Nephron progenitor cell (in vitro differentiated cells): Measurements from ENCODE around the gene STARD10.
A peak's percentile ranks its signal among the peaks of the same experiment; 100 is the strongest.

Source experiments
- DNase-seq: peaks from one replicate; pipeline ENCODE4 v3.0.0; 2021
- H3K27ac Mint-ChIP-seq: 2 replicates; pipeline ENCODE4 v1.8.0; 2021; ENCODE audit warnings: mild to moderate bottlenecking, moderate library complexity, mixed read lengths
- H3K27me3 Mint-ChIP-seq: 2 replicates; pipeline ENCODE4 v1.8.0; 2021; ENCODE audit warnings: mild to moderate bottlenecking, low read depth, mixed read lengths; ENCODE audit not compliant: poor library complexity
- H3K36me3 Mint-ChIP-seq: 2 replicates; pipeline ENCODE4 v1.8.0; 2021; ENCODE audit warnings: low read depth, mixed read lengths
- H3K4me1 Mint-ChIP-seq: 2 replicates; pipeline ENCODE4 v1.8.0; 2021; ENCODE audit warnings: mixed read lengths
- H3K4me3 Mint-ChIP-seq: 2 replicates; pipeline ENCODE4 v1.8.0; 2021; ENCODE audit warnings: mild to moderate bottlenecking, moderate library complexity, mixed read lengths
- H3K9me3 Mint-ChIP-seq: 2 replicates; pipeline ENCODE4 v1.8.0; 2021; ENCODE audit warnings: mild to moderate bottlenecking, moderate library complexity, mixed read lengths
- TF ChIP-seq, protein P1 (sequence below): fragments of 200-600 bp; sonication (generic); IDR thresholded peaks from 2 replicates; pipeline ENCODE4 v1.5.0; 2021; ENCODE audit warnings: antibody characterized with exemption

STARD10 gene

DNA sequence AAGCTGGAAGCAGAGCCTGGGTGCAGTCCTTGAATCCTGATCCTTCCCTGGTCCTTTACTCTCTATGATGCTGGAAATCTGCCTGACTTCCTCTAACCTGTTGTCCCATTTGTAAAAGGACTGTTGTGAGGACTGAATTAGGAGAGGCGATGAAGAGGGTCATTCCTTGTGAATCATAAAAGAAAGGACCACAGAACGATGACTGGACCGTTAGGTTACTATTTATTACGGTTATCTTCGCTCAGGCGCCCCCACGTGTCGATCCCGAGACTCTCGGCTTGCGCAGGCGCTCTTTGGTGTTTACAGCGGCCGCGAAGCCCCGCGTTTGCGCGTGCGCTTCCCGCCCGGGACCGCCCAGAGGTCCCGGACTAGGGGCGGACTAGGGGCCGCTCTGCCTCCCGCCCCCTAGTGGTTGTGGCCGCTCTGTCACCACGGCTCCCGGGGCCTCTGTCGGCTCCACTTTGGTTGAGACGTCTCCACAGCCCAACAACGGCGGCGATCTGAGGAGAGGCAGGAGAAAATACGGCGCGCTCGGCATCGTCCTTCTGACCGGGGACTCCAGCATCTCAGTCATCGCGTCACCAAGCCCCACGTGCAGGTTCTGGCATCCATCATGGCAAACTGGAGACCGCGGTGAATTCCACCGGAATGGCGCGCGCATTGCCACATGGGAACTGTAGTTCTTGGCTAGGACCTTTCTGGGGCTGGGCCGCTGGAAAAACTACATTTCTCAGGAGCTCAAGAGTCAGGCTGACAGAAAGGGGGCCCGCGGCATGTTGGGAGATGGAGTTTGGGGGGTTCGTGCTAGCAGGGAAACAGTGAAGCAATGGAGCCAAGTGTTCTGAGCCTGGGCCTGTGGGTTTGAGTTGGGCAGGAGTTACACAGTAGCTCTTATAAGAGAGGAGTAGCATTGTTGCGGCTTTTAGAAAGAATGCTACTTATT, at the start of gene STARD10:
STARD10 (minus strand) TSS at position 623 of the 943 bp plus-strand sequence. CDS start 12,866 bp downstream, outside the sequence.
- TF ChIP-seq, protein P1, sequence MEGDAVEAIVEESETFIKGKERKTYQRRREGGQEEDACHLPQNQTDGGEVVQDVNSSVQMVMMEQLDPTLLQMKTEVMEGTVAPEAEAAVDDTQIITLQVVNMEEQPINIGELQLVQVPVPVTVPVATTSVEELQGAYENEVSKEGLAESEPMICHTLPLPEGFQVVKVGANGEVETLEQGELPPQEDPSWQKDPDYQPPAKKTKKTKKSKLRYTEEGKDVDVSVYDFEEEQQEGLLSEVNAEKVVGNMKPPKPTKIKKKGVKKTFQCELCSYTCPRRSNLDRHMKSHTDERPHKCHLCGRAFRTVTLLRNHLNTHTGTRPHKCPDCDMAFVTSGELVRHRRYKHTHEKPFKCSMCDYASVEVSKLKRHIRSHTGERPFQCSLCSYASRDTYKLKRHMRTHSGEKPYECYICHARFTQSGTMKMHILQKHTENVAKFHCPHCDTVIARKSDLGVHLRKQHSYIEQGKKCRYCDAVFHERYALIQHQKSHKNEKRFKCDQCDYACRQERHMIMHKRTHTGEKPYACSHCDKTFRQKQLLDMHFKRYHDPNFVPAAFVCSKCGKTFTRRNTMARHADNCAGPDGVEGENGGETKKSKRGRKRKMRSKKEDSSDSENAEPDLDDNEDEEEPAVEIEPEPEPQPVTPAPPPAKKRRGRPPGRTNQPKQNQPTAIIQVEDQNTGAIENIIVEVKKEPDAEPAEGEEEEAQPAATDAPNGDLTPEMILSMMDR: peak; percentile 96
- H3K9me3 Mint-ChIP-seq: no peaks in the 10 kb centered on the region
- peak; percentile 96 for DNase-seq
- peaks cover 37% of the 10 kb centered on the region for H3K4me1 Mint-ChIP-seq
- peak within 1 kb of the TSS; percentile 96 for H3K4me3 Mint-ChIP-seq
- H3K36me3 Mint-ChIP-seq: no peaks in the 10 kb centered on the region
- H3K27me3 Mint-ChIP-seq: no peaks in the 10 kb centered on the region
- peak within 1 kb of the TSS; percentile 99 for H3K27ac Mint-ChIP-seq

GRCh38 chr11:72842653-72843330, 48.9 kb upstream of the STARD10 start:
- H3K27ac Mint-ChIP-seq: no peak overlapping the region
- H3K4me3 Mint-ChIP-seq: no peak overlapping the region
- H3K27me3 Mint-ChIP-seq: no peaks in the 10 kb centered on the region
- H3K36me3 Mint-ChIP-seq: peaks cover 53% of the 10 kb centered on the region
- H3K4me1 Mint-ChIP-seq: peaks cover 32% of the 10 kb centered on the region
- TF ChIP-seq, protein P1: no peak
- H3K9me3 Mint-ChIP-seq: no peaks in the 10 kb centered on the region
- DNase-seq: no peak

- Mint-ChIP-seq H3K9me3 (no peaks in the 10 kb centered on the region), H3K4me1 (peaks cover 32% of the 10 kb centered on the region), H3K36me3 (peaks cover 51% of the 10 kb centered on the region), H3K27ac (no peak overlapping the region), H3K27me3 (no peaks in the 10 kb centered on the region), H3K4me3 (no peak overlapping the region)
- no peak for DNase-seq
- TF ChIP-seq, protein P1: no peak
These were observed 48.3 kb upstream of the STARD10 start for GRCh38 chr11:72842126-72842525.

GRCh38 chr11:72841397-72841796, 47.5 kb upstream of the STARD10 start:
- TF ChIP-seq, protein P1: no peak
- Mint-ChIP-seq H3K9me3 (no peaks in the 10 kb centered on the region), H3K4me3 (no peak overlapping the region), H3K27me3 (no peaks in the 10 kb centered on the region), H3K36me3 (peaks cover 46% of the 10 kb centered on the region), H3K27ac (no peak overlapping the region), H3K4me1 (peaks cover 34% of the 10 kb centered on the region)
- no peak for DNase-seq

DNA sequence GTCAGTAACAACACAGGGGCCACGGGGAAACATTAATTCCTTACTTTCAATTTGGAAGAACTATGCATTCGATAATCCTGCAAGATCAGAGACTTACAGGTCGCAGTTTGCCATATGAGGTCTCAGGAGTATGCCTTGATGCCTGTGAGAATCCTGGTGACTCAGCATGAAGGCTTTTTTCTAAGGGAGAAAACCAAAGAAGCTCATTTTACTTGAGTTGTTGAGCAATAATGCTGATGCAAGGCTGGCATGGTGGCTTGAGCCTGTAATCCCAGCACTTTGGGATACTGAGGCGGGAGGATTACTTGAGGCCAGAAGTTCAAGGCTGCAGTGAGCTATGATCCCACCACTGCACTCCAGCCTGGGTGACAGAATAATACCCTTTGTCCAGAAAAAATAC, 46.9 kb upstream of the STARD10 start:
- no peaks in the 10 kb centered on the region for H3K27me3 Mint-ChIP-seq
- DNase-seq: no peak
- H3K9me3 Mint-ChIP-seq: no peaks in the 10 kb centered on the region
- H3K4me1 Mint-ChIP-seq: peaks cover 40% of the 10 kb centered on the region
- peaks cover 40% of the 10 kb centered on the region for H3K36me3 Mint-ChIP-seq
- TF ChIP-seq, protein P1: no peak
- no peak overlapping the region for H3K27ac Mint-ChIP-seq
- no peak overlapping the region for H3K4me3 Mint-ChIP-seq
